Activated B cell treated with CpG ODN at 0.5 μM for 24 hours (primary cell): ENCODE results near the gene IPPK. TPM values are rescaled to one million over a fixed set of nuclear protein-coding genes. Genes with fewer than 3 reads are reported as not detected.
A peak's percentile ranks its signal among the peaks of the same experiment; 100 is the strongest.

Experiments
- ATAC-seq: fragments of 200-7000 bp; cut with Tn5 transposase; one replicate; pipeline ENCODE4 v1.10.0; 2021; ENCODE audit warnings: low read depth, mild to moderate bottlenecking, moderate library complexity
- CTCF ChIA-PET: fragments of 350-600 bp; sonication (Branson Sonifier 250); formaldehyde crosslinking; loops from one replicate; lab custom pipeline; 2021; ENCODE audit warnings: antibody characterized with exemption; lab: Charles Lee
- POLR2A ChIA-PET: fragments of 350-600 bp; sonication (Branson Sonifier 250); formaldehyde crosslinking; loops from one replicate; lab custom pipeline; 2021; ENCODE audit warnings: antibody characterized with exemption; lab: Charles Lee
- DNase-seq: peaks from one replicate; pipeline ENCODE4 v3.0.0; 2022
- H3K27ac Mint-ChIP-seq: one replicate; pipeline ENCODE4 v1.8.0; 2020; ENCODE audit warnings: mixed read lengths
- H3K27me3 Mint-ChIP-seq: one replicate; pipeline ENCODE4 v1.8.0; 2021; ENCODE audit warnings: mixed read lengths
- H3K36me3 Mint-ChIP-seq: one replicate; pipeline ENCODE4 v1.8.0; 2021; ENCODE audit warnings: low read depth, mixed read lengths
- H3K4me1 Mint-ChIP-seq: one replicate; pipeline ENCODE4 v1.8.0; 2021; ENCODE audit warnings: mixed read lengths
- H3K4me3 Mint-ChIP-seq: one replicate; pipeline ENCODE4 v1.8.0; 2020; ENCODE audit warnings: mild to moderate bottlenecking, mixed read lengths
- H3K9me3 Mint-ChIP-seq: one replicate; pipeline ENCODE4 v1.8.0; 2020; ENCODE audit warnings: mixed read lengths
- CTCF ChIP-seq: fragments of 200-600 bp; IDR thresholded peaks from one replicate; pipeline ENCODE4 v1.8.0; 2022; ENCODE audit warnings: antibody characterized with exemption, mild to moderate bottlenecking
- intact Hi-C: fragments of 100-400 bp; cut with micrococcal nuclease; formaldehyde crosslinking; loops from one replicate; pipeline ENCODE4 v1.15.1; 2024
- total RNA-seq: library from RNA; stranded (reverse); gene quantifications from 2 replicates; pipeline ENCODE4 v1.2.3, GENCODE V29; 2022

IPPK gene
- total RNA-seq, 1 donor from 2014 or later, result 9.7 TPM

- no peaks in the 10 kb centered on the region for H3K27me3 Mint-ChIP-seq
- ATAC-seq, result no peak
- CTCF ChIA-PET, result no interaction called here
- H3K27ac Mint-ChIP-seq, result no peak overlapping the region
- peaks cover 6% of the 10 kb centered on the region for H3K4me1 Mint-ChIP-seq
- intact Hi-C loops, result no loop called here
- POLR2A ChIA-PET, result interaction anchor here (0.8 kb wide), 1 partner anchor 10 kb away, joined by 3 read pairs; no protein-coding TSS in a partner anchor
- no peak overlapping the region for H3K4me3 Mint-ChIP-seq
- H3K9me3 Mint-ChIP-seq, result no peaks in the 10 kb centered on the region
- TF ChIP-seq CTCF, result no peak
- no peaks in the 10 kb centered on the region for H3K36me3 Mint-ChIP-seq
- no peak for DNase-seq
Measured at GRCh38 chr9:92680166-92681119, 10.5 kb upstream of the IPPK start.

- TF ChIP-seq CTCF, result no peak
- ChIA-PET POLR2A (interaction anchor here (0.8 kb wide), 1 partner anchor 11 kb away, joined by 3 read pairs; no protein-coding TSS in a partner anchor), CTCF (no interaction called here)
- no peaks in the 10 kb centered on the region for H3K27me3 Mint-ChIP-seq
- no peak overlapping the region for H3K4me3 Mint-ChIP-seq
- intact Hi-C loops, result no loop called here
- no peak overlapping the region for H3K27ac Mint-ChIP-seq
- ATAC-seq, result no peak
- no peak for DNase-seq
- H3K36me3 Mint-ChIP-seq, result no peaks in the 10 kb centered on the region
- peaks cover under 1% of the 10 kb centered on the region for H3K4me1 Mint-ChIP-seq
- H3K9me3 Mint-ChIP-seq, result no peaks in the 10 kb centered on the region
Measured at GRCh38 chr9:92679413-92680165, 9.7 kb upstream of the IPPK start.

- CTCF ChIA-PET, result interaction anchor here (1.1 to 2.2 kb wide), 3 partner anchors 46 to 120 kb away, joined by 3 to 8 read pairs (median 4); no protein-coding TSS in a partner anchor
- POLR2A ChIA-PET, result interaction anchor here (0.5 to 1.9 kb wide), 5 partner anchors 13 to 557 kb away, joined by 3 to 24 read pairs (median 6); partner anchors contain the start of genes BICD2, CARD19 and SPTLC1
Measured at GRCh38 chr9:92671323-92671722, 1.4 kb upstream of the IPPK start.

GRCh38 chr9:92669527-92669889, 423 bp downstream of the IPPK start:
- ChIA-PET CTCF (interaction anchor here (1.2 to 2.2 kb wide), 2 partner anchors 94 to 96 kb away, joined by 4 to 8 read pairs; no protein-coding TSS in a partner anchor), POLR2A (interaction anchor here (1.0 to 1.9 kb wide), 8 partner anchors 59 to 897 kb away, joined by 3 to 24 read pairs (median 6); partner anchors contain the start of genes BICD2, CARD19, CENPP and NOL8)
- ATAC-seq (no peak), DNase-seq (peak; percentile 42)
- Mint-ChIP-seq H3K4me3 (peak overlapping the region; percentile 96), H3K9me3 (no peaks in the 10 kb centered on the region), H3K27ac (peak overlapping the region; percentile 77), H3K4me1 (peaks cover 30% of the 10 kb centered on the region), H3K27me3 (no peaks in the 10 kb centered on the region), H3K36me3 (peaks cover 11% of the 10 kb centered on the region)
- no peak for TF ChIP-seq CTCF
- intact Hi-C loops, result loop anchor here (5.0 kb wide), 1 partner anchor 33 kb away; no protein-coding TSS in a partner anchor

More at GRCh38 chr9:92671323-92671722, 1.4 kb upstream of the IPPK start:
- no peak for DNase-seq
- TF ChIP-seq CTCF, result no peak
- H3K27me3 Mint-ChIP-seq, result no peaks in the 10 kb centered on the region
- H3K4me3 Mint-ChIP-seq, result peak overlapping the region; percentile 96
- peaks cover 7% of the 10 kb centered on the region for H3K36me3 Mint-ChIP-seq
- no peak for ATAC-seq
- peaks cover 20% of the 10 kb centered on the region for H3K4me1 Mint-ChIP-seq
- no peak overlapping the region for H3K27ac Mint-ChIP-seq
- intact Hi-C loops, result loop anchor here (2.0 kb wide), 1 partner anchor 119 kb away; no protein-coding TSS in a partner anchor
- H3K9me3 Mint-ChIP-seq, result no peaks in the 10 kb centered on the region
